ENCODE results near the gene SUCLG2.

DNA sequence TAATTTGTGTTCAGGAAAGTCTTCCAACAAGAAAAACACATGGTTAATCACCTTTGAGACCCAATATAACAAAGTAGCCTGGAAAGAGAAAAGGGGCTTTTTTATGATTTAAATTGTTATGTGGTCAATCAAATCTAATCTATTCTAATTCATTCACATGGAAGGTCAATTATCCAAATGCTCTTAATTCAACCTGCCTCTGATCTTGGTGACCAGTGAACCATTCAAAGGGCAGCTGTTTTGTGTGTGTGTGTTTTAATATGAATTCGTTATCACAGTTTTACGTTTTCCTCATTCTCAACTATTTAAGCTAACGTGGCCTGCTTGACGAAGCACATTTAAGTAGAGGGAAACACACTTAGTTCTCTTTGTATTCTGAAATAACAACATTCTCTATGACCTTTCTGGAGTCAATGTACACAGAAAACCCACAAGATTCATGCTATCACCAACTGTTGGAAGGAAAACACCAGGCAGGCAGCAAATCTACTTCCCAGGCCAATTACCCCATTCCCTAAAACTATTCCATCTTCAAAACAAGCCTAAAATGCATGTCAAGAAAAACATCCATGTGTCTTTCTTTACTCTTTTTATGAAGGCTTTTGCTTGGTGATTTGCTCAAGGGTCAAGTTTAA, 195.4 kb downstream of the SUCLG2 start:
- TF ChIP-seq, protein P1, sequence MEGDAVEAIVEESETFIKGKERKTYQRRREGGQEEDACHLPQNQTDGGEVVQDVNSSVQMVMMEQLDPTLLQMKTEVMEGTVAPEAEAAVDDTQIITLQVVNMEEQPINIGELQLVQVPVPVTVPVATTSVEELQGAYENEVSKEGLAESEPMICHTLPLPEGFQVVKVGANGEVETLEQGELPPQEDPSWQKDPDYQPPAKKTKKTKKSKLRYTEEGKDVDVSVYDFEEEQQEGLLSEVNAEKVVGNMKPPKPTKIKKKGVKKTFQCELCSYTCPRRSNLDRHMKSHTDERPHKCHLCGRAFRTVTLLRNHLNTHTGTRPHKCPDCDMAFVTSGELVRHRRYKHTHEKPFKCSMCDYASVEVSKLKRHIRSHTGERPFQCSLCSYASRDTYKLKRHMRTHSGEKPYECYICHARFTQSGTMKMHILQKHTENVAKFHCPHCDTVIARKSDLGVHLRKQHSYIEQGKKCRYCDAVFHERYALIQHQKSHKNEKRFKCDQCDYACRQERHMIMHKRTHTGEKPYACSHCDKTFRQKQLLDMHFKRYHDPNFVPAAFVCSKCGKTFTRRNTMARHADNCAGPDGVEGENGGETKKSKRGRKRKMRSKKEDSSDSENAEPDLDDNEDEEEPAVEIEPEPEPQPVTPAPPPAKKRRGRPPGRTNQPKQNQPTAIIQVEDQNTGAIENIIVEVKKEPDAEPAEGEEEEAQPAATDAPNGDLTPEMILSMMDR (IDR thresholded peaks at IDR 0.05) = no peak
- TF ChIP-seq POLR2A (IDR thresholded peaks at IDR 0.05) = no peak
